A204.1 (cell line): ENCODE data around the gene ANKRD53.
"Not testable (repeated sequence)": the region's sequence is repeated elsewhere in the genome, so short reads cannot be mapped to it uniquely, and the experiment has no call there.

Experiments
- FAIRE-seq: peaks from 2 replicates; lab custom pipeline; 2012; peaks lifted over from hg19 to GRCh38; lab: Jason Lieb, UNC

The ANKRD53 gene

GRCh38 chr2:71011786-71012185 lies 33.4 kb downstream of the ANKRD53 start:
- not testable (repeated sequence) for FAIRE-seq

GRCh38 chr2:71018625-71019024 lies 40.2 kb downstream of the ANKRD53 start:
- FAIRE-seq: no peak

GRCh38 chr2:71019989-71020388 lies 41.6 kb downstream of the ANKRD53 start:
- FAIRE-seq: peak; percentile 25

GRCh38 chr2:71021394-71021793 lies 43.0 kb downstream of the ANKRD53 start:
- FAIRE-seq: not testable (repeated sequence)

- not testable (repeated sequence) for FAIRE-seq
Measured at GRCh38 chr2:71023553-71024243, 45.3 kb downstream of the ANKRD53 start.
